Measurements from ENCODE around the gene EFTUD2.

The EFTUD2 gene

GRCh38 chr17:44832805-44833204 is 66.4 kb downstream of the EFTUD2 start:
- no peak for DNase-seq (ENCODE audit: low read depth)
- no peak overlapping the region for H3K4me3 ChIP-seq (ENCODE audit: control insufficient read depth, low read depth, low read length)
- no peak for TF ChIP-seq CTCF (conservative IDR thresholded peaks at IDR 0.05; ENCODE audit: control insufficient read depth, insufficient read depth, low read depth, low read length)

- H3K4me3 ChIP-seq (ENCODE audit: control insufficient read depth, low read depth, low read length), result no peak overlapping the region
- no peak for TF ChIP-seq CTCF (conservative IDR thresholded peaks at IDR 0.05; ENCODE audit: control insufficient read depth, insufficient read depth, low read depth, low read length)
- no peak for DNase-seq (ENCODE audit: low read depth)
Measured at GRCh38 chr17:44831371-44831770, 67.9 kb downstream of the EFTUD2 start.

DNA sequence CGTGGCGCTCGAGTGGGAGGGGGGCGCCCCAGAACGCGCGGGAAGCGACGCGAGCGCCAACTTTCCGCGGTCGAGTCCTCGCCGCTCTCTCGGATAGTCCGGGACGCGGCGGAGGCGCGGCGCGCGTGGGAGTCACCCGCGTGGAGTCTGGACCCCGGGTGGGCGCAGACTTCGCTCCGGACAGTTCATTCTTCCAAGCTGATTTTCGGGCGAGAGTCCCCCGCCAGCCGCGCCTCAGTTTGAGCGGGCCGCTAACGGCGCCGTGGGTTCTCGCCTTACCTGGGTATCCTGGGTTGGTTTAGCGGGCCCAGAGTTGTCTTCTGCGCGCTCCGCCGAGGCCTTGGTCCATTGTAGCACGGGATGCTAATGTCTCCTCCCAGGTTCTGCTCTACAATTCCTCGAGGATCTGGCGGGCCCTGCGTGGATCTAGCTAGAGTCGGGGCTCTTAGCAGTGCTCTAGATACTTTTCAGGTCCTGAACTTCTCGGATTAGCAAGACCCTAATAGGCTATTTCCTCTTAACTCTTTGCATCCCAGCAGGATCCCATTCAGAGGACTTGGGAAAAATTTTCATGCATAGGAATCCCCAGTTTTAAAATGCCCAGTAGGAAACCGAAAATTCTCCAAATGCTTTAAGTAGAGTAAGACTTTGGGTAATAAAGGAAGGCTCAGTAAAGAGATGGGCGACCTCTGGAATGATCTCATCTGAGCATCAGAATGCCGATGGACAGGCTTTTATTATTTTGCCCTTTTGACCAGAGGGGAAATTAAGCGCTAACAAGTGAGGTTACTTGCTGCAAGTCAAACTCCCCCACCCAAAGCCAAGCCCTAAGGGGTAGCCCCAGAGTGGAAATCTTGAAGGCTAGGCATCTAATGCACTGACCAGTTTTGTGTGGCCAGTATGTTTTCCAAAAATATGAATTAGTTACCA is 68.6 kb downstream of the EFTUD2 start:
- H3K4me3 ChIP-seq (ENCODE audit: control insufficient read depth, low read depth, low read length), result peak overlapping the region; percentile 90
- DNase-seq (ENCODE audit: low read depth), result no peak
- TF ChIP-seq CTCF (conservative IDR thresholded peaks at IDR 0.05; ENCODE audit: control insufficient read depth, insufficient read depth, low read depth, low read length), result no peak

DNA sequence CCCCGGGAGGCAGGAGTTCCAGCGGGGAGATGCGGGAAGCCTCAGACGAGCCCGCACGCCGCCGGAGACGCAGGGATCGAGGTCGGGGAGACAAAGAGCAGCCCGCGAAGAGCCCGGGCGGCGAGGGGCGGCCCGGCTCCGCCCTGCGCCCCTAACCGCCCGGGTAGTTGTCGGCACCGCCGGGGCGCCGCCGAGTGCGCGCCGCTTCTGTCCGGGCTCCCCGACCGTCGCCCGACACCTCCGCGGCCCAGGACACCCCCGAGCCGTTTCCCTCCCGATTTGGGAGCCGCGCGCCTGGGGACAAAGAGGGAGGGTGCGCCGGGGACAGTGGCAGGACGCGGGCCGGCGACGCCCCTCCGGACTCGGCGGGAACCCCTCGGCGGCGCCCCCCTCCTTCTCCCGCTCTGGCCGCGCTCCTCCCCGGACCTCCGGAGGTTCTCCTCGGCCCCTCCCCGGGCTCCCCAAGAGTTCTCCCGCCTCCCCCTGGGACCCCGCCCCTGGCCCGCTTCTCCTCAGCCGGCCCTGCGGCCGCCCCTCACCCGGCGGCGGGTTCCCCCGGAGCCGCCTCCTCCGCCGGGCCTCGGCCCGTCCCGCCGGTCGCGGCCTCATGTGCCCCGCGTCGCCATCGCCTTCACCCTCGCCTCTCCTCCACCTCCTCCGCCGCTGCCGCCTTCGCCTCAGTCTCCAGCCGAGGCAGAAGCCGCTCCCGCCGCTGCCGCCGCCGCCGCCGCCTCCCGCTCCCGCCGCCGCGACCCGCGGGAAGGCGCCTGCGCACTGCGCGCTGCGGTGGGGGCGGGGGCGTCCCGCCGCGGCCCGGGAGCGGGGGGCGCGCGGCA is 69.5 kb downstream of the EFTUD2 start, which contains the start of gene GJC1:
GJC1 (minus strand) TSS at position 765 of the 836 bp plus-strand sequence. CDS start 24,470 bp downstream, outside the sequence.
- H3K4me3 ChIP-seq (ENCODE audit: control insufficient read depth, low read depth, low read length), result peak within 1 kb of the TSS; percentile 90
- TF ChIP-seq CTCF (conservative IDR thresholded peaks at IDR 0.05; ENCODE audit: control insufficient read depth, insufficient read depth, low read depth, low read length), result no peak
- DNase-seq (ENCODE audit: low read depth), result no peak

DNA sequence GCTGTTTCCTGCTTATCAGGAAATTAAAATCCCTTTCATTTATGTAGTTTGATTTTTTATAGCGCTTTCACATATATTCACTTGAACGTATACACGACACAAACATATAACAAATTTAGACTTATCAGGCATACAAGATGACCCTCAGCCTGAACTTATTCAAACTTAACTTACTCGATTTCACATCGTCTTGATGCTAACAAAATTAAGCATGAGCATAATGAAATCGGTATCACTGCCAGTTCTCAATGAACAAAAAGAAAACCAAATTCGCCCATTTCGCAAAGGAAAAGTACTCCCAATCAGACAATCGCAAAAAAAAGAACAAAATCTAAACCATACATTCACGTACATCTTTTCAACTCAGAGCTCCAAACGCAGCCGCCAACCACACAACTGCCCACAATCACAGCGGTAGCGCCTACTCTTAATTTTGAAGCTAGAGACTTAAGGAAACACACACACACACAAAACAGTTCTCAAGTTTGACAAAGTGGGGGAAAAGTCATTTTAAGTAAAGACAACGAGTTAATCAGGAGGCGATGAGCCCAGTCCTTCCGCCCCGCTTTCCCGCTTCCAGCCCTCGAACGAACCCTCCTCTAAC is 70.2 kb downstream of the EFTUD2 start:
- no peak for TF ChIP-seq CTCF (conservative IDR thresholded peaks at IDR 0.05; ENCODE audit: control insufficient read depth, insufficient read depth, low read depth, low read length)
- DNase-seq (ENCODE audit: low read depth), result peak; percentile 40
- peak overlapping the region; percentile 90 for H3K4me3 ChIP-seq (ENCODE audit: control insufficient read depth, low read depth, low read length)

DNA sequence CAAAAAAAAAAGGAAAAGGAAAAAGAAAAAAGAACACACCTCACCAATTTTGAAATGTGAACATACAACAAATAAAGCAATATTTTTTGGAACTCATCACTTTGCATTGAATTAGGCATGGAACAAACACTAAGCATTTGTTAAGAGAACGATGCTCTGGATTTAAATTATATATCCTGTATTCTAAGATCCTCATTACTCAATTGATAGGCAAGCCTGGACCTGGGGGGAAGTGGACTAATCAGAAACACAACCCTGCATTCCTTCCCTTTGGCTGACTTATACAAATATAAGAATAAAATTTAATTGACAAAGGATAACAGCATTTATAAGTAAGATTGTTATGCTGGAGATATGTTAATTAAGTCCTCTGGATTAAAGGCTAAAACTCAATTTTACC is 71.4 kb downstream of the EFTUD2 start:
- no peak for DNase-seq (ENCODE audit: low read depth)

More for the DNA sequence above, 71.4 kb downstream of the EFTUD2 start:
- TF ChIP-seq CTCF (conservative IDR thresholded peaks at IDR 0.05; ENCODE audit: control insufficient read depth, insufficient read depth, low read depth, low read length), result no peak
- peak overlapping the region; percentile 90 for H3K4me3 ChIP-seq (ENCODE audit: control insufficient read depth, low read depth, low read length)
